HepG2 (cell line): ENCODE measurements around the gene ZSWIM5. TPM values are rescaled to one million over a fixed set of nuclear protein-coding genes. Genes with fewer than 3 reads are reported as not detected.

Experiments
- BORCS8-MEF2B ChIP-seq: sonication (generic); formaldehyde crosslinking; IDR thresholded peaks from 2 replicates; pipeline ENCODE4 v1.8.0; 2022; ENCODE audit warnings: mild to moderate bottlenecking, missing genetic modification reagents
- FOXA3 ChIP-seq: IDR thresholded peaks from 2 replicates; pipeline ENCODE4 v1.6.1; 2016; ENCODE audit warnings: missing genetic modification reagents, missing compliant biosample characterization
- JUNB ChIP-seq: sonication (generic); formaldehyde crosslinking; IDR thresholded peaks from 2 replicates; pipeline ENCODE4 v1.8.0; 2022; ENCODE audit warnings: missing genetic modification reagents, mild to moderate bottlenecking, borderline replicate concordance
- MAF1 ChIP-seq: sonication (generic); formaldehyde crosslinking; IDR thresholded peaks from 2 replicates; pipeline ENCODE4 v1.5.0; 2020; ENCODE audit warnings: missing genetic modification reagents, borderline replicate concordance
- MBD4 ChIP-seq: IDR thresholded peaks from 2 replicates; pipeline ENCODE4 v1.6.1; 2012; ENCODE audit warnings: low read length, inconsistent platforms, borderline replicate concordance
- MED13 ChIP-seq: sonication (generic); formaldehyde crosslinking; IDR thresholded peaks from 2 replicates; pipeline ENCODE4 v1.5.0; 2020; ENCODE audit warnings: missing genetic modification reagents
- NR1H2 ChIP-seq: sonication (generic); formaldehyde crosslinking; IDR thresholded peaks from 2 replicates; pipeline ENCODE4 v1.8.1; 2022; ENCODE audit warnings: low read depth, missing genetic modification reagents, borderline replicate concordance
- REL ChIP-seq: sonication (generic); formaldehyde crosslinking; conservative IDR thresholded peaks from 2 replicates; pipeline ENCODE4 v1.8.0; 2022; ENCODE audit warnings: mild to moderate bottlenecking, missing genetic modification reagents, moderate library complexity
- SP140L ChIP-seq: sonication (generic); formaldehyde crosslinking; IDR thresholded peaks from 2 replicates; pipeline ENCODE4 v1.4.0; 2020; ENCODE audit warnings: missing genetic modification reagents, borderline replicate concordance
- ZNF317 ChIP-seq: sonication (generic); formaldehyde crosslinking; IDR thresholded peaks from 2 replicates; pipeline ENCODE4 v1.5.0; 2020; ENCODE audit warnings: mild to moderate bottlenecking, missing genetic modification reagents
- ZSCAN22 ChIP-seq: sonication (generic); formaldehyde crosslinking; IDR thresholded peaks from 2 replicates; pipeline ENCODE4 v1.4.0; 2020; ENCODE audit warnings: mild to moderate bottlenecking, missing genetic modification reagents
- polyA plus RNA-seq, 8 experiments: library from polyadenylated mRNA; depleted of rRNA in 3 of 8; stranded (reverse) in 7 of 8; unstranded in 1 of 8; fragments of >200 nt; fragmentation: Illumina TruSeq in 4 of 8; extraction: Trizol in 4 of 8; gene quantifications; 2 replicates each; pipeline versions ENCODE4 v1.2.1 to v1.2.3, GENCODE V29; 2011 to 2016; ENCODE audit warnings: low read depth in 4 of 8, missing spikeins in 1 of 8, mixed read lengths in 1 of 8; ENCODE audit not compliant: insufficient read depth in 1 of 8
- total RNA-seq, 5 experiments: library from RNA; depleted of rRNA; stranded (reverse); fragments of >200 nt; fragmentation: Illumina TruSeq; extraction: Trizol; gene quantifications; 2 replicates each; pipeline ENCODE4 v1.2.3, GENCODE V29; 2016; ENCODE audit warnings: low read depth in 1 of 5
- TF ChIP-seq, protein P1 (sequence below): sonication (generic); formaldehyde crosslinking; IDR thresholded peaks from 2 replicates; pipeline ENCODE4 v1.8.1; 2023; ENCODE audit warnings: mild to moderate bottlenecking, missing genetic modification reagents
- TF ChIP-seq, protein P2 (sequence below): sonication (generic); formaldehyde crosslinking; IDR thresholded peaks from 2 replicates; pipeline ENCODE4 v1.9.0; 2022; ENCODE audit warnings: low read depth, missing genetic modification reagents
- TF ChIP-seq, protein P3 (sequence below): sonication (generic); formaldehyde crosslinking; IDR thresholded peaks from 2 replicates; pipeline ENCODE4 v1.5.1; 2020; ENCODE audit warnings: mild to moderate bottlenecking, missing genetic modification reagents, borderline replicate concordance
- TF ChIP-seq, protein P4 (sequence below): sonication (generic); formaldehyde crosslinking; conservative IDR thresholded peaks from 2 replicates; pipeline ENCODE4 v1.4.0; 2020; ENCODE audit warnings: missing genetic modification reagents

ZSWIM5 gene
- total and polyA plus RNA-seq, 2 of the 13 experiments (the other 11 are each of a cell fraction or from before 2014, with no cell fraction given), result 11.0 to 20.6 TPM

DNA sequence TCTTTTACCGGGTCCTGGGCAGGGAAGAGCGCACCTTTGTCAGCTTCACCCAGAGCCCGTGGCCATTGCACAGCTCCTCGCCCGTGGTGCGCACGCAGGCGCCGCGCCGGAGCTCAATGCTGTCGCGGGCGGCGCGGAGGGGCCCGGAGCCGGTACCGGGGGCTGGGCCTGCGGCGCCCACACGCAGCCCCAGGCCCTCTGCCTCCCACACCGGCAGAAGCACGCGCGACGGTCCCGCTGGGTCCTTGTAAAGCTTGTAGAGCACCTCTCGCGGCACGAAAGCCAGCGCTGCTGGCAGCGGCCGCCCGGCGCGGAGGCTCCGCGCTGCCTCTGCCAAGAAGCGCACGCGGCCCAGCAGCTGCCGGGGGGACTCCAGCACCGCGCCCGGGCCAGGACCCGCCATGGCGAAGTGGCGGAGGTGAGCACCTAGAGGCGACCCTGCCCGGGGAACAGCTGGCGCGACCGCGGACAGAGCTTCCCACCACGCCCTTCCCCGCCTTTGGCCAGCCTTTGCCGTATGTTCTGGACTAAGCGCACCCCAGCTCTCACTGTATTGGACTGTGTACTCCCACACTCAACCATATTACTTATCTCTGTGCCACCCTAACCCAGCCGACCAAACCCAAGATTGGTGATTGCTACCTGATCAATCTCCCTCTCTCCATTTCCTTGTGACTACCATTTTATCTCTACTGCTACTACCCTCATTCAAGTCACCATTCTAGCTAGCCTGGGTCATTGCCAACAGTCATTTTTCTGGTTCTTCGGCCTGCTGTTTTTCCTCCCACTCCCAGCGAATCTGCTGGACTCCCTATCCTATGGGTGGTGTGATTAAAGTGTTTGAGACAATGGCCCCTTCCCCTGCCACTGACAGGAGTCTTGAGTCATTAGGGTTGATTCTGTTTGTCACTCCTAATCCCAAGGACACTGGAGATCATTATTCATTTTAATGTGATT lies 195.3 kb downstream of the ZSWIM5 start, which contains the start of gene HECTD3 (continued):
- TF ChIP-seq NR1H2 (CRISPR knock-in tag) (no peak), ZSCAN22 (no peak), MBD4 (no peak), MAF1 (no peak), BORCS8-MEF2B (CRISPR knock-in tag) (no peak), SP140L (CRISPR knock-in tag) (no peak), REL (no peak), FOXA3 (CRISPR knock-in tag) (no peak), MED13 (CRISPR knock-in tag) (no peak), JUNB (no peak), ZNF317 (no peak)
- TF ChIP-seq, protein P1, sequence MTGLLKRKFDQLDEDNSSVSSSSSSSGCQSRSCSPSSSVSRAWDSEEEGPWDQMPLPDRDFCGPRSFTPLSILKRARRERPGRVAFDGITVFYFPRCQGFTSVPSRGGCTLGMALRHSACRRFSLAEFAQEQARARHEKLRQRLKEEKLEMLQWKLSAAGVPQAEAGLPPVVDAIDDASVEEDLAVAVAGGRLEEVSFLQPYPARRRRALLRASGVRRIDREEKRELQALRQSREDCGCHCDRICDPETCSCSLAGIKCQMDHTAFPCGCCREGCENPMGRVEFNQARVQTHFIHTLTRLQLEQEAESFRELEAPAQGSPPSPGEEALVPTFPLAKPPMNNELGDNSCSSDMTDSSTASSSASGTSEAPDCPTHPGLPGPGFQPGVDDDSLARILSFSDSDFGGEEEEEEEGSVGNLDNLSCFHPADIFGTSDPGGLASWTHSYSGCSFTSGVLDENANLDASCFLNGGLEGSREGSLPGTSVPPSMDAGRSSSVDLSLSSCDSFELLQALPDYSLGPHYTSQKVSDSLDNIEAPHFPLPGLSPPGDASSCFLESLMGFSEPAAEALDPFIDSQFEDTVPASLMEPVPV (CRISPR knock-in tag), result no peak
- TF ChIP-seq, protein P2, sequence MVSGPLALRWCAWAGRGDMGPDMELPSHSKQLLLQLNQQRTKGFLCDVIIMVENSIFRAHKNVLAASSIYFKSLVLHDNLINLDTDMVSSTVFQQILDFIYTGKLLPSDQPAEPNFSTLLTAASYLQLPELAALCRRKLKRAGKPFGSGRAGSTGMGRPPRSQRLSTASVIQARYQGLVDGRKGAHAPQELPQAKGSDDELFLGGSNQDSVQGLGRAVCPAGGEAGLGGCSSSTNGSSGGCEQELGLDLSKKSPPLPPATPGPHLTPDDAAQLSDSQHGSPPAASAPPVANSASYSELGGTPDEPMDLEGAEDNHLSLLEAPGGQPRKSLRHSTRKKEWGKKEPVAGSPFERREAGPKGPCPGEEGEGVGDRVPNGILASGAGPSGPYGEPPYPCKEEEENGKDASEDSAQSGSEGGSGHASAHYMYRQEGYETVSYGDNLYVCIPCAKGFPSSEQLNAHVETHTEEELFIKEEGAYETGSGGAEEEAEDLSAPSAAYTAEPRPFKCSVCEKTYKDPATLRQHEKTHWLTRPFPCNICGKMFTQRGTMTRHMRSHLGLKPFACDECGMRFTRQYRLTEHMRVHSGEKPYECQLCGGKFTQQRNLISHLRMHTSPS (CRISPR knock-in tag), result no peak
- TF ChIP-seq, protein P3, sequence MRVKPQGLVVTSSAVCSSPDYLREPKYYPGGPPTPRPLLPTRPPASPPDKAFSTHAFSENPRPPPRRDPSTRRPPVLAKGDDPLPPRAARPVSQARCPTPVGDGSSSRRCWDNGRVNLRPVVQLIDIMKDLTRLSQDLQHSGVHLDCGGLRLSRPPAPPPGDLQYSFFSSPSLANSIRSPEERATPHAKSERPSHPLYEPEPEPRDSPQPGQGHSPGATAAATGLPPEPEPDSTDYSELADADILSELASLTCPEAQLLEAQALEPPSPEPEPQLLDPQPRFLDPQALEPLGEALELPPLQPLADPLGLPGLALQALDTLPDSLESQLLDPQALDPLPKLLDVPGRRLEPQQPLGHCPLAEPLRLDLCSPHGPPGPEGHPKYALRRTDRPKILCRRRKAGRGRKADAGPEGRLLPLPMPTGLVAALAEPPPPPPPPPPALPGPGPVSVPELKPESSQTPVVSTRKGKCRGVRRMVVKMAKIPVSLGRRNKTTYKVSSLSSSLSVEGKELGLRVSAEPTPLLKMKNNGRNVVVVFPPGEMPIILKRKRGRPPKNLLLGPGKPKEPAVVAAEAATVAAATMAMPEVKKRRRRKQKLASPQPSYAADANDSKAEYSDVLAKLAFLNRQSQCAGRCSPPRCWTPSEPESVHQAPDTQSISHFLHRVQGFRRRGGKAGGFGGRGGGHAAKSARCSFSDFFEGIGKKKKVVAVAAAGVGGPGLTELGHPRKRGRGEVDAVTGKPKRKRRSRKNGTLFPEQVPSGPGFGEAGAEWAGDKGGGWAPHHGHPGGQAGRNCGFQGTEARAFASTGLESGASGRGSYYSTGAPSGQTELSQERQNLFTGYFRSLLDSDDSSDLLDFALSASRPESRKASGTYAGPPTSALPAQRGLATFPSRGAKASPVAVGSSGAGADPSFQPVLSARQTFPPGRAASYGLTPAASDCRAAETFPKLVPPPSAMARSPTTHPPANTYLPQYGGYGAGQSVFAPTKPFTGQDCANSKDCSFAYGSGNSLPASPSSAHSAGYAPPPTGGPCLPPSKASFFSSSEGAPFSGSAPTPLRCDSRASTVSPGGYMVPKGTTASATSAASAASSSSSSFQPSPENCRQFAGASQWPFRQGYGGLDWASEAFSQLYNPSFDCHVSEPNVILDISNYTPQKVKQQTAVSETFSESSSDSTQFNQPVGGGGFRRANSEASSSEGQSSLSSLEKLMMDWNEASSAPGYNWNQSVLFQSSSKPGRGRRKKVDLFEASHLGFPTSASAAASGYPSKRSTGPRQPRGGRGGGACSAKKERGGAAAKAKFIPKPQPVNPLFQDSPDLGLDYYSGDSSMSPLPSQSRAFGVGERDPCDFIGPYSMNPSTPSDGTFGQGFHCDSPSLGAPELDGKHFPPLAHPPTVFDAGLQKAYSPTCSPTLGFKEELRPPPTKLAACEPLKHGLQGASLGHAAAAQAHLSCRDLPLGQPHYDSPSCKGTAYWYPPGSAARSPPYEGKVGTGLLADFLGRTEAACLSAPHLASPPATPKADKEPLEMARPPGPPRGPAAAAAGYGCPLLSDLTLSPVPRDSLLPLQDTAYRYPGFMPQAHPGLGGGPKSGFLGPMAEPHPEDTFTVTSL (CRISPR knock-in tag), result no peak
- TF ChIP-seq, protein P4, sequence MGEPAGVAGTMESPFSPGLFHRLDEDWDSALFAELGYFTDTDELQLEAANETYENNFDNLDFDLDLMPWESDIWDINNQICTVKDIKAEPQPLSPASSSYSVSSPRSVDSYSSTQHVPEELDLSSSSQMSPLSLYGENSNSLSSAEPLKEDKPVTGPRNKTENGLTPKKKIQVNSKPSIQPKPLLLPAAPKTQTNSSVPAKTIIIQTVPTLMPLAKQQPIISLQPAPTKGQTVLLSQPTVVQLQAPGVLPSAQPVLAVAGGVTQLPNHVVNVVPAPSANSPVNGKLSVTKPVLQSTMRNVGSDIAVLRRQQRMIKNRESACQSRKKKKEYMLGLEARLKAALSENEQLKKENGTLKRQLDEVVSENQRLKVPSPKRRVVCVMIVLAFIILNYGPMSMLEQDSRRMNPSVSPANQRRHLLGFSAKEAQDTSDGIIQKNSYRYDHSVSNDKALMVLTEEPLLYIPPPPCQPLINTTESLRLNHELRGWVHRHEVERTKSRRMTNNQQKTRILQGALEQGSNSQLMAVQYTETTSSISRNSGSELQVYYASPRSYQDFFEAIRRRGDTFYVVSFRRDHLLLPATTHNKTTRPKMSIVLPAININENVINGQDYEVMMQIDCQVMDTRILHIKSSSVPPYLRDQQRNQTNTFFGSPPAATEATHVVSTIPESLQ (CRISPR knock-in tag), result no peak
